OCI-LY7 (cell line): Measurements from ENCODE around the gene UNC13A.

Experiments
- EZH2phosphoT487 ChIP-seq: fragments of 200-600 bp; sonication (generic); IDR thresholded peaks from 2 replicates; pipeline ENCODE4 v1.6.1; 2018; ENCODE audit warnings: low read depth, borderline replicate concordance, mild to moderate bottlenecking, mixed run types, antibody characterized with exemption, low read length, moderate library complexity, mixed read lengths
- TF ChIP-seq, protein P1 (sequence below): fragments of 200-600 bp; sonication (generic); conservative IDR thresholded peaks from 2 replicates; pipeline ENCODE4 v1.5.1; 2014; ENCODE audit warnings: mild to moderate bottlenecking, antibody characterized with exemption, low read length, moderate library complexity, mixed read lengths

DNA sequence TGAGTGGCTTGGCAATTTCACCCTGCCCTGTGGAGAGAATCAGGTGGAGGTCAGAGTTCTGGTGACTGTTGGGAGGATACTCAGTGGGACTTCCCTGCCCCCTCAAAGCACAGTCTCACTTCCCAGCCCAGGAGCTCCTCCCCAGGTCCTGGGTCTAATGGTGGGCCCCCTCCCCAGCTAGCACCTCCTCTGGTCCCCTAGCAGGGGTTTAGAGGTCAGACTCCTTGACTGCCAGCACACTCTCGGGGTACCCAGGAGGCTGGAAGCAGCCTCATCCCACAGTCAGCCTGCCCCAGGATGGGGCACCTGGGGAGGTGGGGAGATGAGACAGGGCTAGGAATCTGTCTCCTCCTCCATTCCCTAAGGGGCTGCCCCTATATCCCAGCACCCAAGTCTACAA is 67.5 kb downstream of the UNC13A start:
- TF ChIP-seq, protein P1, sequence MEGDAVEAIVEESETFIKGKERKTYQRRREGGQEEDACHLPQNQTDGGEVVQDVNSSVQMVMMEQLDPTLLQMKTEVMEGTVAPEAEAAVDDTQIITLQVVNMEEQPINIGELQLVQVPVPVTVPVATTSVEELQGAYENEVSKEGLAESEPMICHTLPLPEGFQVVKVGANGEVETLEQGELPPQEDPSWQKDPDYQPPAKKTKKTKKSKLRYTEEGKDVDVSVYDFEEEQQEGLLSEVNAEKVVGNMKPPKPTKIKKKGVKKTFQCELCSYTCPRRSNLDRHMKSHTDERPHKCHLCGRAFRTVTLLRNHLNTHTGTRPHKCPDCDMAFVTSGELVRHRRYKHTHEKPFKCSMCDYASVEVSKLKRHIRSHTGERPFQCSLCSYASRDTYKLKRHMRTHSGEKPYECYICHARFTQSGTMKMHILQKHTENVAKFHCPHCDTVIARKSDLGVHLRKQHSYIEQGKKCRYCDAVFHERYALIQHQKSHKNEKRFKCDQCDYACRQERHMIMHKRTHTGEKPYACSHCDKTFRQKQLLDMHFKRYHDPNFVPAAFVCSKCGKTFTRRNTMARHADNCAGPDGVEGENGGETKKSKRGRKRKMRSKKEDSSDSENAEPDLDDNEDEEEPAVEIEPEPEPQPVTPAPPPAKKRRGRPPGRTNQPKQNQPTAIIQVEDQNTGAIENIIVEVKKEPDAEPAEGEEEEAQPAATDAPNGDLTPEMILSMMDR, result no peak
- TF ChIP-seq EZH2phosphoT487, result no peak
